ENCODE measurements around the gene MARK2. TPM values are rescaled to one million over a fixed set of nuclear protein-coding genes. Genes with fewer than 3 reads are reported as not detected.
"Not testable (repeated sequence)": the region's sequence is repeated elsewhere in the genome, so short reads cannot be mapped to it uniquely, and the experiment has no call there.

MARK2 gene
- total and polyA plus RNA-seq, 2 experiments from 2014 or later = 8.9 to 15.8 TPM

DNA sequence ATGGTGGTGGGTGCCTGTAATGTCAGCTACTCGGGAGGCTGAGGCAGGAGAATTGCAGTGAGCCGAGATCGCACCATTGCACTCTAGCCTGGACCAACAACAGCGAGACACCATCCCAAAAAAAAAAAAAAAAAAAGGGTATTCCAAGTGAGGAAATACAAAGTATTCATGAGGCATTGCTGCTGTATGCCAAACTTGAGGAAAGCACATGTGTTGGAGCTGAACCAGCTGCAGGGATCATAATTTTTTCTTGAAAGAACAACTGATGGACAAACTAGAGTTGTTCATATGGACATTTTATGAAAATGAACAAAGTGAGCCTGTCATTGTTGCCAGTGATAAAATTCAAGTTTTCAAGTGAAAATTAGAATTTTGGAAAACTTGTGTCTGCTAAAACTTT, 15.8 kb downstream of the MARK2 start:
- H3K36me3 ChIP-seq (ENCODE audit: low read depth) = no peaks in the 10 kb centered on the region
- H3K4me2 ChIP-seq (ENCODE audit: unreplicated experiment) = no peak overlapping the region
- no peaks in the 10 kb centered on the region for H3K9me2 ChIP-seq (ENCODE audit: insufficient read depth)
- H4K20me1 ChIP-seq (ENCODE audit: insufficient read depth) = peaks cover 7% of the 10 kb centered on the region; the same call in 1 of the 2 replicates
- H2AFZ ChIP-seq = no peak overlapping the region
- no peaks in the 10 kb centered on the region for H3K27me3 ChIP-seq (replicated peaks; ENCODE audit: insufficient read depth)
- no peak for DNase-seq
- H3K4me3 ChIP-seq = no peak overlapping the region
- peaks cover 100% of the 10 kb centered on the region for H3K79me2 ChIP-seq (ENCODE audit: insufficient read depth)
- peaks cover 13% of the 10 kb centered on the region for H3K4me1 ChIP-seq (ENCODE audit: insufficient read depth)
- WGBS, 2 experiments (ENCODE audit: low coverage in 1 of 2, low lambda C conversion rate in 2 of 2, missing lambda C conversion rate in 2 of 2) = 33 to 38% methylated on average over 4 of the region's 4 CpGs
- in situ Hi-C loops (cut with MboI) = no loop called here
- peaks cover 6% of the 10 kb centered on the region; the same call in 1 of the 2 replicates for H3F3A ChIP-seq (ENCODE audit: insufficient read depth)
- no peaks in the 10 kb centered on the region for H3K9me3 ChIP-seq (ENCODE audit: low read depth)
- TF ChIP-seq EZH2 (IDR thresholded peaks at IDR 0.05; ENCODE audit: insufficient read depth, poor library complexity, severe bottlenecking) (no peak), EZH2phosphoT487 (IDR thresholded peaks at IDR 0.05; ENCODE audit: insufficient read depth, low read depth) (no peak)
- no peak overlapping the region for H3K9ac ChIP-seq
- no peak overlapping the region for H3K27ac ChIP-seq

DNA sequence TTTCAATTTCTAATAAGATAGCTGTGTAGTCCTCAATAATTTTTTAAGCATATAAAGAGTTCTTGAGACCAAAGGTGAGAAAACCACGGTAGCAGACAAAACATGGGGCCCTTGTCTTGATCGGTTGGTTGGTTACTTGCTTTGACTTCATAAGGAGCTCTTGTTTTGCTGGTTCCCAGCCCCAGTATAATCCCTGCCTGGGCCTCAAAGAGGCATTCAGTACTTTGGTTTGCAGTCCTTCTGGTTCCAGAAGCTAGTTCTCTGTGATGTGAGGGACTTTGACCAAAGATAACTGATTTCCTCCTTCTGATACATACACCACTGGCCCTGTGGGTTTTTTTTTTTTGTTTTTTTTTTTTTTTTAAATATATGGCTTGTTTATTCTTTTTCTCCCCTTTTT, 17.1 kb downstream of the MARK2 start:
- Histone ChIP-seq H3K36me3 (ENCODE audit: low read depth) (no peaks in the 10 kb centered on the region), H3K27ac (no peak overlapping the region), H3F3A (ENCODE audit: insufficient read depth) (peaks cover 6% of the 10 kb centered on the region; the same call in 1 of the 2 replicates), H4K20me1 (ENCODE audit: insufficient read depth) (peaks cover 7% of the 10 kb centered on the region; the same call in 1 of the 2 replicates), H3K4me3 (no peak overlapping the region), H2AFZ (no peak overlapping the region), H3K4me1 (ENCODE audit: insufficient read depth) (peaks cover 13% of the 10 kb centered on the region), H3K9me3 (ENCODE audit: low read depth) (no peaks in the 10 kb centered on the region), H3K79me2 (ENCODE audit: insufficient read depth) (peaks cover 100% of the 10 kb centered on the region), H3K9me2 (ENCODE audit: insufficient read depth) (no peaks in the 10 kb centered on the region), H3K27me3 (replicated peaks; ENCODE audit: insufficient read depth) (no peaks in the 10 kb centered on the region), H3K4me2 (ENCODE audit: unreplicated experiment) (no peak overlapping the region), H3K9ac (no peak overlapping the region)
- in situ Hi-C loops (cut with MboI) = no loop called here
- no peak for DNase-seq
- no peak for TF ChIP-seq EZH2 (IDR thresholded peaks at IDR 0.05; ENCODE audit: insufficient read depth, poor library complexity, severe bottlenecking)
- no peak for TF ChIP-seq EZH2phosphoT487 (IDR thresholded peaks at IDR 0.05; ENCODE audit: insufficient read depth, low read depth)
- WGBS, 2 experiments (ENCODE audit: low coverage in 1 of 2, low lambda C conversion rate in 2 of 2, missing lambda C conversion rate in 2 of 2) = 76 to 88% methylated on average over 2 of the region's 2 CpGs

GRCh38 chr11:63858628-63859550, 20.0 kb downstream of the MARK2 start:
- in situ Hi-C loops (cut with MboI) = no loop called here
- Histone ChIP-seq H3F3A (ENCODE audit: insufficient read depth) (peaks cover 6% of the 10 kb centered on the region; the same call in 1 of the 2 replicates), H3K9me3 (ENCODE audit: low read depth) (no peaks in the 10 kb centered on the region), H3K9me2 (ENCODE audit: insufficient read depth) (no peaks in the 10 kb centered on the region), H3K27ac (no peak overlapping the region), H2AFZ (no peak overlapping the region), H3K27me3 (replicated peaks; ENCODE audit: insufficient read depth) (no peaks in the 10 kb centered on the region), H3K4me1 (ENCODE audit: insufficient read depth) (peaks cover 5% of the 10 kb centered on the region), H4K20me1 (ENCODE audit: insufficient read depth) (0 out of 2 replicates have a peak, but pooled peaks cover 7% of the 10 kb centered on the region), H3K4me2 (ENCODE audit: unreplicated experiment) (peak overlapping the region; percentile 7), H3K9ac (no peak overlapping the region), H3K36me3 (ENCODE audit: low read depth) (no peaks in the 10 kb centered on the region), H3K4me3 (no peak overlapping the region), H3K79me2 (ENCODE audit: insufficient read depth) (peaks cover 94% of the 10 kb centered on the region)
- TF ChIP-seq EZH2 (IDR thresholded peaks at IDR 0.05; ENCODE audit: insufficient read depth, poor library complexity, severe bottlenecking) (no peak), EZH2phosphoT487 (IDR thresholded peaks at IDR 0.05; ENCODE audit: insufficient read depth, low read depth) (no peak)
- 91 to 92% methylated on average over 10 to 11 of the region's 11 CpGs for WGBS, 2 experiments (ENCODE audit: low coverage in 1 of 2, low lambda C conversion rate in 2 of 2, missing lambda C conversion rate in 2 of 2)
- peak; percentile 50 for DNase-seq

- Histone ChIP-seq H3K9me3 (ENCODE audit: low read depth) (no peaks in the 10 kb centered on the region), H3K4me2 (ENCODE audit: unreplicated experiment) (no peak overlapping the region), H3K4me1 (ENCODE audit: insufficient read depth) (peaks cover 11% of the 10 kb centered on the region), H4K20me1 (ENCODE audit: insufficient read depth) (no peaks in the 10 kb centered on the region), H3K27ac (no peak overlapping the region), H3K9ac (no peak overlapping the region), H3K36me3 (ENCODE audit: low read depth) (no peaks in the 10 kb centered on the region), H3K4me3 (no peak overlapping the region), H3K9me2 (ENCODE audit: insufficient read depth) (no peaks in the 10 kb centered on the region), H3F3A (ENCODE audit: insufficient read depth) (peaks cover 9% of the 10 kb centered on the region; the same call in 1 of the 2 replicates), H3K79me2 (ENCODE audit: insufficient read depth) (peaks cover 94% of the 10 kb centered on the region), H2AFZ (no peak overlapping the region), H3K27me3 (replicated peaks; ENCODE audit: insufficient read depth) (no peaks in the 10 kb centered on the region)
- DNase-seq = no peak
- in situ Hi-C loops (cut with MboI) = no loop called here
- 29 to 33% methylated on average over 4 of the region's 4 CpGs for WGBS, 2 experiments (ENCODE audit: low coverage in 1 of 2, low lambda C conversion rate in 2 of 2, missing lambda C conversion rate in 2 of 2)
- no peak for TF ChIP-seq EZH2phosphoT487 (IDR thresholded peaks at IDR 0.05; ENCODE audit: insufficient read depth, low read depth)
- no peak for TF ChIP-seq EZH2 (IDR thresholded peaks at IDR 0.05; ENCODE audit: insufficient read depth, poor library complexity, severe bottlenecking)
Measured at GRCh38 chr11:63862923-63863322, 24.0 kb downstream of the MARK2 start.

- peaks cover 94% of the 10 kb centered on the region for H3K79me2 ChIP-seq (ENCODE audit: insufficient read depth)
- in situ Hi-C loops (cut with MboI) = not testable (repeated sequence)
Measured at GRCh38 chr11:63863620-63864019, 24.7 kb downstream of the MARK2 start.

More at GRCh38 chr11:63863620-63864019, 24.7 kb downstream of the MARK2 start:
- H3K9me2 ChIP-seq (ENCODE audit: insufficient read depth); H3K4me2 ChIP-seq (ENCODE audit: unreplicated experiment); DNase-seq; H3K27me3 ChIP-seq (replicated peaks; ENCODE audit: insufficient read depth); H3F3A ChIP-seq (ENCODE audit: insufficient read depth); H3K9me3 ChIP-seq (ENCODE audit: low read depth); H3K9ac ChIP-seq; H3K27ac ChIP-seq; H2AFZ ChIP-seq; H3K4me3 ChIP-seq; H3K36me3 ChIP-seq (ENCODE audit: low read depth); H4K20me1 ChIP-seq (ENCODE audit: insufficient read depth): not testable (repeated sequence)
- H3K4me1 ChIP-seq (ENCODE audit: insufficient read depth) = peaks cover 13% of the 10 kb centered on the region
- WGBS, 2 experiments (ENCODE audit: low coverage in 1 of 2, low lambda C conversion rate in 2 of 2, missing lambda C conversion rate in 2 of 2) = 93 to 94% methylated on average over 6 of the region's 6 CpGs
